A673 (cell line): ENCODE results near the gene GRIP1. TPM values are rescaled to one million over a fixed set of nuclear protein-coding genes. Genes with fewer than 3 reads are reported as not detected.

Experiments
- BruUV-seq: library from RNA; stranded (reverse); fragments of 400-500 nt; replicated peaks from 2 replicates; lab custom pipeline; 2021; lab: Mats Ljungman, UMichigan
- CTCF ChIA-PET: fragments of 300-600 bp; sonication (Branson Sonifier 250); formaldehyde crosslinking; loops from one replicate; lab custom pipeline; 2022; ENCODE audit warnings: antibody characterized with exemption; lab: Charles Lee
- POLR2A ChIA-PET: fragments of 300-600 bp; sonication (Branson Sonifier 250); formaldehyde crosslinking; loops from one replicate; lab custom pipeline; 2022; ENCODE audit warnings: antibody characterized with exemption; ENCODE audit not compliant: low non-redundant PET; lab: Charles Lee
- DNase-seq: peaks from one replicate; pipeline ENCODE4 v3.0.0-alpha.2; 2015; ENCODE audit warnings: low spot score
- H3K27ac ChIP-seq: fragments of 200-600 bp; sonication (generic); 2 replicates; pipeline ENCODE4 v1.5.1; 2016; ENCODE audit warnings: mixed run types, low read depth, mild to moderate bottlenecking, mixed read lengths, antibody characterized with exemption, low read length; ENCODE audit not compliant: poor library complexity, severe bottlenecking
- H3K27me3 ChIP-seq: fragments of 200-600 bp; sonication (generic); replicated peaks from 2 replicates; pipeline ENCODE4 v1.6.1; 2017; ENCODE audit warnings: mixed run types, low read depth, mild to moderate bottlenecking, mixed read lengths, antibody characterized with exemption, low read length; ENCODE audit not compliant: insufficient read depth, poor library complexity
- H3K36me3 ChIP-seq: fragments of 200-600 bp; sonication (generic); 2 replicates; pipeline ENCODE4 v1.6.1; 2016; ENCODE audit warnings: mixed run types, mild to moderate bottlenecking, mixed read lengths, antibody characterized with exemption, low read length; ENCODE audit not compliant: insufficient read depth, poor library complexity, severe bottlenecking
- H3K4me1 ChIP-seq: fragments of 200-600 bp; sonication (generic); 2 replicates; pipeline ENCODE4 v1.6.1; 2017; ENCODE audit warnings: mixed run types, mild to moderate bottlenecking, mixed read lengths, antibody characterized with exemption, low read length; ENCODE audit not compliant: insufficient read depth, poor library complexity, severe bottlenecking
- H3K4me3 ChIP-seq: fragments of 200-600 bp; sonication (generic); 2 replicates; pipeline ENCODE4 v1.5.1; 2016; ENCODE audit warnings: low read depth, mixed run types, mild to moderate bottlenecking, mixed read lengths, low read length; ENCODE audit not compliant: poor library complexity, severe bottlenecking
- H3K9me3 ChIP-seq: fragments of 200-600 bp; sonication (generic); 2 replicates; pipeline ENCODE4 v1.6.1; 2016; ENCODE audit warnings: mixed run types, low read depth, mild to moderate bottlenecking, mixed read lengths, antibody characterized with exemption, low read length; ENCODE audit not compliant: poor library complexity, severe bottlenecking
- CTCF ChIP-seq: fragments of 300-800, 200-600 bp; sonication (generic); conservative IDR thresholded peaks from 2 replicates; pipeline ENCODE4 v1.5.1; 2017; ENCODE audit warnings: low read depth, mild to moderate bottlenecking, antibody characterized with exemption, low read length, moderate library complexity, mixed read lengths
- EZH2 ChIP-seq: fragments of 200-600 bp; sonication (generic); IDR thresholded peaks from 2 replicates; pipeline ENCODE4 v1.6.1; 2017; ENCODE audit warnings: borderline replicate concordance, low read depth, mild to moderate bottlenecking, mixed read lengths, antibody characterized with exemption, low read length; ENCODE audit not compliant: poor library complexity, severe bottlenecking
- intact Hi-C: fragments of 100-400 bp; cut with micrococcal nuclease; formaldehyde crosslinking; loops from one replicate; pipeline ENCODE4 v1.10.0; 2022; ENCODE audit not compliant: unreplicated experiment
- total RNA-seq: library from RNA; stranded (reverse); gene quantifications from 2 replicates; pipeline ENCODE4 v1.2.3, GENCODE V29; 2021

GRIP1 gene
- total RNA-seq, 1 experiment from 2014 or later: 3.6 TPM

- no TSS peak for BruUV-seq
- Histone ChIP-seq H3K27me3 (peaks cover 32% of the 10 kb centered on the region), H3K4me1 (no peaks in the 10 kb centered on the region), H3K36me3 (no peaks in the 10 kb centered on the region), H3K9me3 (no peaks in the 10 kb centered on the region), H3K4me3 (no peak overlapping the region), H3K27ac (no peak overlapping the region)
- intact Hi-C loops: no loop called here
- POLR2A ChIA-PET: no interaction called here
- TF ChIP-seq EZH2: no peak
- TF ChIP-seq CTCF: no peak
- CTCF ChIA-PET: no interaction called here
- no peak for DNase-seq
These were observed 236.8 kb downstream of the GRIP1 start for GRCh38 chr12:66441905-66442559.

DNA sequence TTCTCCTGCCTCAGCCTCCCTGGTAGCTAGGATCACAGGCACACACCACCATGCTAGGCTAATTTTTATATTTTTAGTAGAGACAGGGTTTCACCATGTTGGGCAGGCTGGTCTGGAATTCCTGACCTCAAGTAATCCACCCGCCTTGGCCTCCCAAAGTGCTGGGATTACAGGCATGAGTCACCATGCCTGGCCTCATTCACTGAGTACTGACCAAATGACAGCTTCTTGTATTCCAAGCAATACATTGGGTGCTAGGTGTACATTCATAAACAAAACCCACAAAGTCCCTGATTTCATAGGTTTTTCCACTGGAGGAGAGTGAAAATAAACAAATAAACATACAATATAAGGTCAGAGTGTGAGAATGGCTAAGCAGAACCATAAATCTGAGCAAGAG is 240.3 kb downstream of the GRIP1 start:
- Histone ChIP-seq H3K27ac (no peak overlapping the region), H3K27me3 (peaks cover 48% of the 10 kb centered on the region), H3K4me1 (no peaks in the 10 kb centered on the region), H3K4me3 (no peak overlapping the region), H3K9me3 (no peaks in the 10 kb centered on the region), H3K36me3 (no peaks in the 10 kb centered on the region)
- TF ChIP-seq CTCF: no peak
- TF ChIP-seq EZH2: no peak
- ChIA-PET POLR2A (no interaction called here), CTCF (no interaction called here)
- BruUV-seq: no TSS peak
- no peak for DNase-seq
- intact Hi-C loops: no loop called here

DNA sequence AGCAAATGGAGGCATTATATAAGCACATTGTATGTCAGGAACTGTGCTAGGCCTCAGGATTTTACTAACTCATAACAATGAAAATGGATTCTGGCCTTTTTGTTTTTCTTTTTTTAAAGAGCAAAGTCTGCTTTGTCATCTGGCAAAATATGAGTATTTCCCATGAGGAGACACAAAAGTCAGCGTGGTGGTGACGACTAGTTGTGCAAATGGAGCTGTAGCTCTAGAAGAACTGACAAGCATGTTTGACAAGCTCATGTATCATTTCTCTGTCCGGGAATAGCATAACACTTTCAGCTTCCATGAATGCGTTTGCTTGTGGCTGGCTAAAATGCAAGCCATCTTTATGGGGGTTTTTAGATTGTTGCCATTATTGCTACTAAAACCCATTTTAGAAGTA is 248.8 kb downstream of the GRIP1 start:
- TF ChIP-seq CTCF (no peak), EZH2 (no peak)
- Histone ChIP-seq H3K36me3 (no peaks in the 10 kb centered on the region), H3K27ac (no peak overlapping the region), H3K27me3 (peaks cover 15% of the 10 kb centered on the region), H3K9me3 (no peaks in the 10 kb centered on the region), H3K4me1 (no peaks in the 10 kb centered on the region), H3K4me3 (no peak overlapping the region)
- DNase-seq: no peak
- ChIA-PET CTCF (no interaction called here), POLR2A (no interaction called here)
- BruUV-seq: no TSS peak
- intact Hi-C loops: no loop called here
